Measurements from ENCODE around the gene ABCF3.
A peak's percentile ranks its signal among the peaks of the same experiment; 100 is the strongest.
"Not testable (repeated sequence)": the region's sequence is repeated elsewhere in the genome, so short reads cannot be mapped to it uniquely, and the experiment has no call there.

The ABCF3 gene, protein sequence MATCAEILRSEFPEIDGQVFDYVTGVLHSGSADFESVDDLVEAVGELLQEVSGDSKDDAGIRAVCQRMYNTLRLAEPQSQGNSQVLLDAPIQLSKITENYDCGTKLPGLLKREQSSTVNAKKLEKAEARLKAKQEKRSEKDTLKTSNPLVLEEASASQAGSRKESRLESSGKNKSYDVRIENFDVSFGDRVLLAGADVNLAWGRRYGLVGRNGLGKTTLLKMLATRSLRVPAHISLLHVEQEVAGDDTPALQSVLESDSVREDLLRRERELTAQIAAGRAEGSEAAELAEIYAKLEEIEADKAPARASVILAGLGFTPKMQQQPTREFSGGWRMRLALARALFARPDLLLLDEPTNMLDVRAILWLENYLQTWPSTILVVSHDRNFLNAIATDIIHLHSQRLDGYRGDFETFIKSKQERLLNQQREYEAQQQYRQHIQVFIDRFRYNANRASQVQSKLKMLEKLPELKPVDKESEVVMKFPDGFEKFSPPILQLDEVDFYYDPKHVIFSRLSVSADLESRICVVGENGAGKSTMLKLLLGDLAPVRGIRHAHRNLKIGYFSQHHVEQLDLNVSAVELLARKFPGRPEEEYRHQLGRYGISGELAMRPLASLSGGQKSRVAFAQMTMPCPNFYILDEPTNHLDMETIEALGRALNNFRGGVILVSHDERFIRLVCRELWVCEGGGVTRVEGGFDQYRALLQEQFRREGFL

DNA sequence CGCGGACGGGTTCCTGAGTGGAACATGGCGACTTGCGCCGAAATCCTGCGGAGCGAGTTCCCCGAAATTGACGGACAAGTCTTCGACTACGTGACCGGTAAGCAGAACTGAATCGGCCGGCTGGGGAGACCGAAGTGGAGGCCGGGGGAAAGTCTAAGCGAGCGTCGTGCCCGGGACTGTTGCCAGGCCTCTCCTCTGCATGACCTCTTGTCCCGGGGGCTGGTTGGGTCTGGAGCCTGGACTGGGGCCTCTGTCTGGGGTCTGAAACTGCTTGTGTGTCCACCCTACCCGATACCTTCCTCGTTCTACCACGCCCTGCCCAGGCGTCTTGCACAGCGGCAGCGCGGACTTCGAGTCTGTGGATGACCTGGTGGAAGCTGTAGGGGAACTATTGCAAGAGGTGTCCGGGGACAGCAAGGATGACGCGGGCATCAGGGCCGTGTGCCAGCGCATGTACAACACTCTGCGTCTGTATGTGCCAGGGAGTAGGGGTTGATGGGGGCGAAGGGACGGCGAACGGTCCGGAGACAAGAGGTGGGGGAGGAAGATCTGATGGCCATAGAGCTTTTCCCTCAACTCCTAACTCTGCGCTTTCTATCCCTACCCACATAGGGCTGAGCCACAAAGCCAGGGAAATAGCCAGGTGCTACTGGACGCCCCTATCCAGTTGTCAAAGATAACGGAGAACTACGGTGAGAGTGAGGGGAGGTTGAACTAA lies at the start of gene ABCF3:
TSS of gene ABCF3 (plus strand) at position 16 of the 718 bp plus-strand sequence. CDS start at position 25, 9 bp downstream.
- no peak for DNase-seq

DNA sequence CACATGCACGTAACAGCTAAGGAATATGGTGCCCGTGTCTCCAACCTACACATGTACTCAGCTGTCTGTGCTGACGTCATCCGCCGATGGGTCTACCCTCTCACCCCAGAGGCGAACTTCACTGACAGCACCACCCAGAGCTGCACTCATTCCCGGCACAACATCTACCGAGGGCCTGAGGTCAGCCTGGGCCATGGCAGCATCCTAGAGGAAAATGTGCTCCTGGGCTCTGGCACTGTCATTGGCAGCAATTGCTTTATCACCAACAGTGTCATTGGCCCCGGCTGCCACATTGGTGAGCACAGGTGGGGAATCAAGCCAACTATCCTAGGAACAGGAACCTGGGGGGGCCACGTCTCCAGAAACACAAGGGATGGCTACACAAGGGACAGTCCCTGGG lies 45.6 kb upstream of the ABCF3 start:
- DNase-seq, result no peak

DNA sequence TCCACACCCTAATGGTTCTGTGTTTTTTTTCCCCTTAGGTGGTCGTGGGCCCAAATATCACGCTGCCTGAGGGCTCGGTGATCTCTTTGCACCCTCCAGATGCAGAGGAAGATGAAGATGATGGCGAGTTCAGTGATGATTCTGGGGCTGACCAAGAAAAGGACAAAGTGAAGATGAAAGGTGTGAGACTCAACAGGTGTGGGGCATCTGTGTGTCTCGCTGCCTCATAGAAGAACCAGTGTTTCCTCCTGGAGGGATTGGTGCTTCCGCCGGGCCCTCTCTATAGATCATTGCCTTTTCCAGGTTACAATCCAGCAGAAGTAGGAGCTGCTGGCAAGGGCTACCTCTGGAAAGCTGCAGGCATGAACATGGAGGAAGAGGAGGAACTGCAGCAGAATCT lies 43.8 kb upstream of the ABCF3 start:
- DNase-seq, result no peak

DNA sequence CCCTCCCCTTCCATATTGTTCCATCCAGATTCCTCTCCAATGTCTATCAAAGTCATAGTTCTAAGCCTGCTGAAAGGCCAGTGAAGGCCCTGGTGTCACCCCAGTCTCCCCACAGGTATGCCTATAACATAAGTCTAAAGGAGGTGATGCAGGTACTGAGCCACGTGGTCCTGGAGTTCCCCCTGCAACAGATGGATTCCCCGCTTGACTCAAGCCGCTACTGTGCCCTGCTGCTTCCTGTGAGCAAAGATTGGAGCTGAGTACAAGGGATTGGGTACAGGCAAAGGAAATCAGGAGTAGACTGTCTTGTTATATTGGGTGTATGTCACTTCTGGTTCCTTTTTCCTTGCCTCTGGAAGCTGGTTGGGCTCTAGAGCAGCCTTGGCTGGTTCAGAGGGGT lies 42.7 kb upstream of the ABCF3 start:
- no peak for DNase-seq

DNA sequence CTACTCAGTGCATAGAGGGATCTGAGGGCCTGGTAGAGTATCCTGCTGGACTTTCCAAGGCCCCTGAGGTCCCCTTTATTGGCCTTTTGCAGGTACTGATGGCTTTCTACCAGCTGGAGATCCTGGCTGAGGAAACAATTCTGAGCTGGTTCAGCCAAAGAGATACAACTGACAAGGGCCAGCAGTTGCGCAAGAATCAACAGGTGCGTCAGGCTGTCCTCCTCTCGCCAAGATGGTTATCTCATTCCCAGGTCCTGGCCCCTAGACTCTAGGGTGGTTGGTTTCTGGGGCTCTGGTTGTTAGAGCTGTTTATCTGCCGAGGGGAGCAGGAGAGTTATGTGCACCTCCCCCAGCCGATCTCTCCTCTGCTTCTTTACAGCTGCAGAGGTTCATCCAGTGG lies 41.5 kb upstream of the ABCF3 start:
- DNase-seq, result no peak

DNA sequence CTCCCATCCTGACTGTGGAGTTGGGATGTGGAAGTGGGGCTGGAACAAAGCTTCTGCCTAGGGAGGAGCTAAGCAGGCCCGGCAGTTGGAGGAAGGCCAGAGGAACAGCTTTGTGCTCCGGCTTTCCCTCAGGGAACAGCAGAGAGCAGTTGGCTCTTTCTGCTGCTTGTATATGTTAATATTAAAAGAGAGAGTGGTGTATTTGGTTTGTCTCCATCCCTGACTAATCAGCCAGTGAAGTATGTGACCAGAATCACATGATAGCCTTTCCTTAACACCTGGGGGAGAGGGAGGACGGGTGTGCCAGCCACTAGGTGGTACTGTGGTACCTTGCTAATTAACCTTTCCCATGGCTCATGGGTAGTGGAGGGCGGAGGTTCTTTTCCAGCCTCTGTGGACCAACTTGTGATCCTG lies 40.9 kb upstream of the ABCF3 start:
- peak; percentile 50 for DNase-seq

DNA sequence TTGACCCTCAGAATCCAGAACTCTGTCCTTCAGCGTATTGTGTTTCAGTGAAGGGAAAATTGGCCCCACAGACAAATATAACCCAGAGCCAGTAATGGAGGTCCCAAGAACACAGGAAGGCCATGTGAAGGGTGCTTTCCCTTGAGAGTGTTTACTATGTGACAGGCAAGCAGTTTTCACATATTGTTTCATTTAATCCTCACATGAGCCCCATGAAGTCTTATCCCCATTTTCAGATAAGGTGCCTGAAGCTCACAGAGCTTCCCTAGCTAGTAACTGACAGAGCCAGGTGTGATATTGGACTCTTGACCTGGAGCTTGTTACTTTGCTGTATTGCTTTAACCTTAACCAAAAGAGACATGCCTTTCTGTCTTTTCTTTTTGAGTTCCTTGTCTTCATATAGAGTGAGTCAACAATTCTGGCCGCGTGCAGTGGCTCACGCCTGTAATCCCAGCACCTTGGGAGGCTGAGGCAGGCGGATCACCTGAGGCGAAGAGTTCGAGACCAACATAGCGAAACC lies 40.2 kb upstream of the ABCF3 start:
- DNase-seq, result no peak

DNA sequence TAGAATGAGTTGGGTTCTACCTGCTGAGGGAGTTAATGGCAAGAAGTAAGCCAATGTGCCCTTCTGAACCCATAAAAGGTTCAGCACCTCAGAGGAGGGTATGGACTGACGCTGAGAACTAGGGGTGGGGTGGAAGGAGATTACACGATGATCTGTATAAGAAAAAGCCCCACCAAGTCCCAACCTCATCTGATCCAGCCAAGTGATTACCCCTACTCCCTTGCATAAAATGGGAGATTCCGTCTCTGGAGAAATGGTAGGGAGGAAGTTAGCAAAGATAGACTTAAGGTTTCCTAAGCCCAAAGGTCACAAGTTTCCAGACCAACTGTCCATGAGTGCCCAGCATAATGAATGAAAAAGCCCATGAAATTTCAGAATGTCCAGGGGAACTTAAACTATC lies 37.9 kb upstream of the ABCF3 start:
- DNase-seq, result no peak

DNA sequence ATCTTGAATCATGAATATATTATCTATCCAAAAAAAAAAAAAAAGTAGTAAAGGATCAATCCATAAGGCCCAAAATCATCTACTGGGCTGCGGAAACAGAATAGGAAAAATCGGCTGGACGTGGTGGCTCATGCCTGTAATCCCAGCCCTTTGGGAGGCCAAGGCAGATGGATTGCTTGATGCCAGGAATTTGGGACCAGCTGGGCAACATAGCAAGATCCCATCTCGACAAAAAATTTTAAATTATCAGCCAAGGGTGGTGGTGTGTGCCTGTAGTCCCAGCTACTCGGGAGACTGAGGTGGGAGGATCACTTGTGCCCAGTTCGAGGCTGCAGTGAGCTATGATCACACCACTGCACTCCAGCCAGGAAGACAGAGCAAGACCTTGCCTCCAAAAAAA lies 36.9 kb upstream of the ABCF3 start:
- no peak for DNase-seq

DNA sequence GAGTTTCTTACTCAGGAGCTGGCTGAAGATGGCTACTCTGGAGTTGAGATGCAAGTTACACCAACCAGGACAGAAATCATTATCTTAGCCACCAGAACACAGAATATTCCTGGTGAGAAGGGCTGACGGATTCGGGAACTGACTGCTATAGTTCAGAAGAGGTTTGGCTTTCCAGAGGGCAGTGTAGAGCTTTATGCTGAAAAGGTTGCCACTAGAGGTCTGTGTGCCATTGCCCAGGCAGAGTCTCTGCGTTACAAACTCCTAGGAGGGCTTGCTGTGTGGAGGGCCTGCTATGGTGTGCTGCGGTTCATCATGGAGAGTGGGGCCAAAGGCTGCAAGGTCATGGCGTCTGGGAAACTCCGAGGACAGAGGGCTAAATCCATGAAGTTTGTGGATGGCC lies 36.2 kb upstream of the ABCF3 start:
- not testable (repeated sequence) for DNase-seq

DNA sequence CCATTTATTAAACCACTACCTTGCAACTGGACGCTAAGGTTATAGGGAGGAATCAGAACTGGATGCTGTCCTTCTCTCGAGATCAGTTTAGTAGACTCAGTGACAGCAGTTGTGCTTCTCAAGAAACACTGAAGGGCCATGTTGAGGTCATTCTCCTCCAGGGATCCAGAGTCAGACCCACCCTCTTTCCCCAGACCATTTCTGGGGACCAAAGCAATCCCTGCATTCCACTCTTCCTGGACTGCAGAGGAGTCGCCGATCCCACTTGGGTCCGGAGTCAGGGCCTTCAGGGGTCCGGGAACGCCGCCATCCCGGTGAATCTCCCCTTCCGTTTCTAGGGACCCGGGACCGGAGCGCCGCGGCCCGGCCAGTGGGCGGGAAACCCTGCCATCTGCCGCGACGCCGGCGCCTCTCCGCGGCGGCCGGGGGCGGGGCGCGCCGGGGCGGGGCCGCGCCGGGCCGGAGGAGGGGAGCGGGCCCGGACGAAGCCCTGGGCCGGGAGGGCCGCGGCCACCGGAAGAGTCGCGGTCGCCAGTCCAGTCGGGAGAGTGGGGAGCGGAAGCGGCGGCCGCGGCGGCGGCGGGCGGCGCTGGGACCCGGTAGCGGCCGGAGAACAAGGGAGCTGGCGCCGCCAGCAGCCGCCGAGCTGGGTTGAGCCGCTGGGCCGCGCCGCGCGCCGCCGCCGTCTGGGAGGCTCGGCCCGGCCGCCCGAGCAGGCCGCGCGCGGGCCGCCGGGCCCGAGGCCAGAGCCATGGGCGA lies 30.9 kb upstream of the ABCF3 start, which contains the start of gene DVL3:
TSS of gene DVL3 (plus strand) at position 493 of the 759 bp plus-strand sequence. CDS start at position 752, 259 bp downstream.
- no peak for DNase-seq

DNA sequence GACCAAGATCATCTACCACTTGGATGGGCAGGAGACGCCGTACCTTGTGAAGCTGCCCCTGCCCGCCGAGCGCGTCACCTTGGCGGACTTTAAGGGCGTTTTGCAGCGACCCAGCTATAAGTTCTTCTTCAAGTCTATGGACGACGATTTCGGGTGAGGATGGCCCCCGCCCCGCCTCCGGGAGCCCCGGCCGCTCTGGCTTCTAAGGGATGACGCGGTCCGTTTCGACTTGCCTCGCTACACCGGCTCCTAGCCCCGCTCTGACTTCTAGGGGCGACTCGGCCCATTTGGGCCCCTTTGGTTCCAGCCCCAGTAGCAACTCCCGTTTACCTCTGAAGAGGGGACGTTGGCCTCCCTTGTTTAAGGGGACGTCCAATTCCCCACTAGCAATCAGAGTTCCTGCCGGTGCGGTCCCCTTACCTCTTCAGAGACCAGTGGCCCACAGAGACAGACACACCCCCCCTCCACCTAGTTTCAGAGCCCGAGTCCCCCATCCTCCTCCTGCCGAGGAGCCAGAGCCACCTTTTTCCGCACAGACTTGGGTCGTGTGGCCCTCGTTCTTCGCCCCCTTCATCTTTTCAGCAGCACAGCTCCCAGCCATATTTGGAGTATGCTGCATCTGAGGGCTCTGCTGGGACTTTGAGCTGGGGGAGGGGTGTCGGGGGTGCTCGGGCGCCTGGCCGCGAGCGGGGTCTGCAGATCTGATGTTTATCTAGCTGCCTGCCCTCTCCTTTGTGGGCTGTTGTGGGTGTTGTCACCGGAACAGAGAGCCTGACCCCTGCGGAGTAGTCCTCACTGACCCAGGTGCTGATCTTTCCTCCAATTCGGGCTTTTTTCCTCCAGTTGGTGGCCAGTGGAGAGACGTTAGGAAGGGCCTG lies 30.1 kb upstream of the ABCF3 start:
- no peak for DNase-seq

DNA sequence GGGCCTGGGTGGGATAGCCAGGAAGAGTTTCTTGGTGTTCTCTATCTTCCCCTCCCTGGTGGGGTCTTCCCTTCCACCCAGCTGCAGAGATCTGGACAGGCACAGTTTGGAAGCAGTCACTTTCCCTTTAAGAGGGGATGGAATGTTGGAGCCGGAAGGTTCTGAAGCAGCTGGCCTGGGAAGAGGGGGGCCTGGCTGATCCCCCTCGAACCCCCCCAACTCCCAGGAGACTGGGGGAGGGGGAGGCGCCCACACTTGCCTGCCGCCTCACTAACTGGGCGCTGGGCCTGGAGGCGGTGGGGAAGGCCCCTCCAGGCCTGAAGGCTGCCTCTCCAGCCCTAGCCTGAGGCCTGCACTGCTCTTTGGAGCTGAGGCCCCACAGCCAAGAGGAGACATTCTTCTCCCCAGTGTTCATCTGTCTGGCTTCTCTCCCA lies 29.5 kb upstream of the ABCF3 start:
- no peak for DNase-seq

DNA sequence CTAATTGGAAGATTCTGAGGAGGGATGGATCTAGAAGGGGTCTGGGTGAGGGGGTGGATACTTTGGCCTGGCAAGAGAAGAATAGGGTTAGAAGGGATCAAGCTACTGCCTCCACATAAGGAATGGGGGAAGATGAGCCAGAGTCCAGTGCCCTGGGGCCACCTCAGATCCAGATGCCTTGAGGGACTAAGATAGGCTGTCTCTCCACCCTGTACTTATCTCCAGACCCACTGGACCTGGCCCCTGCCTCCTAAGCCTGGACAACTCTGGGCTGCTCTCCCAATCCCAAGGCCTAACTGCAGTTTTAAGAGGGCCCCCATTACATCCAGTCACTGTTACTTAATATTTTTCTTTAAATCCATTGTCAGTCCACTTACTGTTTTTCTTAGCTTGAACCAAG lies 28.8 kb upstream of the ABCF3 start:
- no peak for DNase-seq

DNA sequence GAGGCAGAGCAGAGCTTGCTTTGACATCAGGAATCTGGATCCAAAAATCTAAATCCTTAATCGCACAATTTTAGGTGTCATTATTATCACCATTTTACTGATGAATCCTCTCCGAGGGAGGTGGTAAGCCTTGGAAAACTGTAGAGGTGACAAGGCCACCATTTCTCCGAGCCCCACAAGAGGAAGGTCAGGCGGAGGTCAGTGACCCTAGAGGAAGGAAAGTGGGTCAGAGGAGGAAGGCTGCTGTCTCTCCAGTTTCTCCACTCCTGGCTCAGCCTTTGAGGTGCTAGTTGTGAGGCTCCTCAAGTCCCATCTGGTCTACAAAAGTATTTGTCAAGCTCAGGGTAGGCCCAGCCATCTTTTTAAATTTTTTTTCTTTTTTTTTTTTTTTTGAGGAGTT lies 27.6 kb upstream of the ABCF3 start:
- no peak for DNase-seq

DNA sequence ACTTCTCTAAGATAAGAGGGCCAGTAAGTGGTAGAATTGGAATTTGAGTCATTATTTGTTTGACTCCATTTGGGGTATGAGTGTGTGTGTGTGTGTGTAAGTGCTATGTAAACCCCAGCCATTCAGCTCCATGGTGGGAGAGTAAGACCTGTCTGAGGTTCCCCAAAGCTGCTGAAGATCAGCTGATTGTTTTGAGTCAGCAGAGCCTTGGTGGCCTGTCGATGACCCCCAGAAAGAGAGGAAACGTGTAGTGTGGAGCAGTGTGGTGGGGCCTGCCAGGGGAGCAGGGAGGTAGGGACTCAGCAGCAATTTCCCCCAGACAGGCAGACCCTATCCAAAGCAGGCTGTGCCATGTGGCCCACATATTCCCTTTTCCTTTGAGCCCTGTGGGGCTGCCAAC lies 25.5 kb upstream of the ABCF3 start:
- no peak for DNase-seq

DNA sequence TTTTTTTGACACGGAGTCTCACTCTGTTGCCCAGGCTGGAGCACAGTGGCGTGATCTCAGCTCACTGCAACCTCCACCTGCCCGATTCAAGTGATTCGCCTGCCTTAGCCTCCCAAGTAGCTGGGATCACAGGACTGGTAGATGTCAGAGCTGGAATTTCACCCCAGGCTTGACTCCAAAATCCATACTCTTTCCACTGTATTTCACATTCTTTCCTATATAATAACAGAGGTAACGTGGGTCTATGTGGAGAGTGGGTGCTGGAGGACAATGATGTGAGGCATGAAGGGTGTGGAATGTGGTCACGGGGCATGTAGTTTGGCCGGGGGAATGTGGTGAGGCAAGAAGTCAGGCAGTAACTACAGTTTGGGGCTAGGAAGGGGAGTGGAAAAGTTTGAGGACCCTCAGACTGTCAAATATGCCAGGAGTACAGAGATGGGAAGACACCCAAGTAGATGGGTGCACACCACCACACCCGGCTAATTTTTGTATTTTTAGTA lies 23.4 kb upstream of the ABCF3 start:
- not testable (repeated sequence) for DNase-seq

DNA sequence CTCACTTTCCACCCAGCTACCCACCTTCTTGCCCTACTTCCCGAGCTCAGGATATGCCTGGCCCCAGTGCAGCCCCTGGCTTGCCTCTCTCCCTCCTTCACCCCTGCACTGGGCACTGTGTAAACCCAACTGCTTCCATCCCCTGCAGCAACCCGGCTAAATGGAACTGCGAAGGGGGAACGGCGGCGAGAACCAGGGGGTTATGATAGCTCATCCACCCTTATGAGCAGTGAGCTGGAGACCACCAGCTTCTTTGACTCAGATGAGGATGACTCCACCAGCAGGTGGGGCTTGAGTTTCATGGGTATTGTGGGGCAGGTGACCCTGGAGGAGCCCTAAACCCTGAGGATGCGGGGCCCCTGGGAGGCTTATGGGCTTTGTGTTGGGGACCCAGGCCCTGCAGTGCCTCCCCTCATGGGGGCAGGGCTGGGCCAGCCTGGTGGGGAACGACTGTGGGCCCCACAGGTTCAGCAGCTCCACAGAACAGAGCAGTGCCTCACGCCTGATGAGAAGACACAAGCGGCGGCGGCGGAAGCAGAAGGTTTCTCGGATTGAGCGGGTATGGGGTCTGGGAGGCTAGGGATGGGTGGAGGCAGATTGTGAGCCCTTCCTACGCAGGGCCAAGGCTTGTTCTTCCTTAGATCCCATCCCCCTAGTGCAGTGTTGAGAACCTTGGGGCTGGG lies 21.2 kb upstream of the ABCF3 start:
- DNase-seq, result no peak

DNA sequence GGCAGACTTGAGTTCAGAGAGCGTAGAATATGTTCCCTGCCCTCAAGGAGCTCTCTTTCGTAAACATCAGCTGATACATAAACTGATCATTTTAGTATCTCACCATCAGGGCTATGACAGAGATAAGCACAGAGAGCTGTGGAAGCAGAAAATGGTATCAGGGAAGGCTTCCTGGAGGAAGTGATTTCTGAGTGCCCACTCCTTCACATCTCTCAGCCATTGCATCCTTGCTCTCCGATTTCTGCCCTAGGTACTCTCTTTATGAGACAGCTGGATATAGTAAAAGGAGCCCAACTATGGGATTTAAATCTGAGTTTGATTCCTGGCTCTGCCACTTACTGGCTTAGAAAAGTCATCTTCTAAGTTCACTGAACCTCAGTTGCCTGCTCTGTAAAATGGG lies 20.5 kb upstream of the ABCF3 start:
- DNase-seq, result no peak

DNA sequence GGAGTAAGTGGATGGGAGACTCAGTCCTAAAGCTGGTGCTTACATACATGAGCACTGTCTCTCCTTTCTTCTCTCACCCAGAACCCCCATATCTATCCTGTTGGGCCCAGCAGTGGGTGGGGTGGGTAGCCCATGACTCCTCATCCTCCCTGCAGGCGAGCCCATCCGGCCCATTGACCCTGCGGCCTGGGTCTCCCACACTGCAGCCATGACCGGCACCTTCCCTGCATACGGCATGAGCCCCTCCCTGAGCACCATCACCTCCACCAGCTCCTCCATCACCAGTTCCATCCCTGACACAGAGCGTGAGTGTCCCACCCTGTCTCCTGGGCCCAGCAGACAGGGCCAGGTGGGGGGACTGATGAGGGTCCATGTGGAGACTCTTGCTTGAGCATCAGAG lies 19.3 kb upstream of the ABCF3 start:
- DNase-seq, result no peak

DNA sequence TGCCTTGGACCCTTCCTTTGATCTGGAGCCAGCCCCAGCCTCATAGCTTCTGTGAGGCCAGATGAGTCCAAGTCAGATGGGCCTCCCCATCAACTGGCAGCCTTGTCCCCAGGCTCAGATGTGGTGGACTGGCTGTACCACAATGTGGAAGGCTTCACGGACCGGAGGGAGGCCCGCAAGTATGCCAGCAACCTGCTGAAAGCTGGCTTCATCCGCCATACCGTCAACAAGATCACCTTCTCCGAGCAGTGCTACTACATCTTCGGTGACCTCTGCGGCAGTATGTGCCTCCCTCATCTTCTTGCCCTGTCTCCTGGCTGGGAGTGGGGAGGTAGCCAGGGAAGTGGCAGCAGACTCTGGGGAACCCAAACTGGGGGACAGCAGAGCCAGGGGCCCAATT lies 18.2 kb upstream of the ABCF3 start:
- DNase-seq, result no peak
